ENCODE results near the gene HAPLN1.

The HAPLN1 gene

GRCh38 chr5:83721953-83722901, 1.6 kb upstream of the HAPLN1 start:
- H4K91ac ChIP-seq (ENCODE audit: low read length): peak overlapping the region; percentile 95
- H3K4me3 ChIP-seq (ENCODE audit: insufficient read depth in 1 of 2, low read depth in 1 of 2, low read length in 2 of 2): peak overlapping the region; percentile 66 to 75
- peaks cover 9% of the 10 kb centered on the region for H3K4me1 ChIP-seq (ENCODE audit: control insufficient read depth, insufficient read depth, low read depth, low read length)
- peak overlapping the region; percentile 55 to 74 for H3K4ac ChIP-seq (ENCODE audit: low read depth in 1 of 2, low read length in 2 of 2)
- H2BK5ac ChIP-seq (ENCODE audit: low read depth, low read length, poor library complexity, severe bottlenecking): peak overlapping the region; percentile 92
- H3K4me2 ChIP-seq (ENCODE audit: low read length, poor library complexity, severe bottlenecking): peak overlapping the region; percentile 90
- H2AK5ac ChIP-seq (ENCODE audit: low read length, severe bottlenecking): no peak overlapping the region
- H2AFZ ChIP-seq (ENCODE audit: low read depth, low read length): peak overlapping the region; percentile 100
- no peak overlapping the region for H3K23ac ChIP-seq (ENCODE audit: low read length in 2 of 2)
- peak overlapping the region; percentile 71 to 84 for H3K18ac ChIP-seq (ENCODE audit: low read depth in 1 of 2, low read length in 2 of 2)
- H3K9ac ChIP-seq (ENCODE audit: low read length): peak overlapping the region; percentile 33
- 2% methylated on average over 51 of the region's 72 CpGs for WGBS
- H4K8ac ChIP-seq (ENCODE audit: low read length): peak overlapping the region; percentile 94
- H3K14ac ChIP-seq (ENCODE audit: low read length in 2 of 2): peak overlapping the region in 1 of 2 experiments; percentile 87
- peak overlapping the region; percentile 71 for H3K27ac ChIP-seq (ENCODE audit: low read length, poor library complexity, severe bottlenecking)
- H2BK120ac ChIP-seq (ENCODE audit: low read depth, low read length): peak overlapping the region; percentile 86
- no peaks in the 10 kb centered on the region for H3K9me3 ChIP-seq (ENCODE audit: control insufficient read depth, low read length)
- no peaks in the 10 kb centered on the region for H3K79me1 ChIP-seq (replicated peaks; ENCODE audit: low read length, poor library complexity, severe bottlenecking)
- H2BK15ac ChIP-seq (ENCODE audit: low read depth, poor library complexity, severe bottlenecking): peak overlapping the region; percentile 86
- H3K36me3 ChIP-seq (ENCODE audit: control insufficient read depth in 1 of 2, insufficient read depth in 2 of 2, low read depth in 1 of 2, low read length in 2 of 2): no peaks in the 10 kb centered on the region
- peaks cover 0 to 30% of the 10 kb centered on the region in 2 experiments for H3K27me3 ChIP-seq (ENCODE audit: control insufficient read depth in 1 of 2, insufficient read depth in 1 of 2, low read length in 2 of 2)
- H2BK12ac ChIP-seq (ENCODE audit: low read length in 2 of 2): peak overlapping the region in 1 of 2 experiments; percentile 91
- peak; percentile 76 for DNase-seq

GRCh38 chr5:83718936-83719495, 1.6 kb downstream of the HAPLN1 start:
- no peak overlapping the region for H2BK15ac ChIP-seq (ENCODE audit: low read depth, poor library complexity, severe bottlenecking)
- H4K91ac ChIP-seq (ENCODE audit: low read length): no peak overlapping the region
- H3K4me2 ChIP-seq (ENCODE audit: low read length, poor library complexity, severe bottlenecking): no peak overlapping the region
- peaks cover 1% of the 10 kb centered on the region for H3K79me1 ChIP-seq (replicated peaks; ENCODE audit: low read length, poor library complexity, severe bottlenecking)
- H4K8ac ChIP-seq (ENCODE audit: low read length): no peak overlapping the region
- no peak overlapping the region for H3K23ac ChIP-seq (ENCODE audit: low read length in 2 of 2)
- H3K36me3 ChIP-seq (ENCODE audit: control insufficient read depth in 1 of 2, insufficient read depth in 2 of 2, low read depth in 1 of 2, low read length in 2 of 2): no peaks in the 10 kb centered on the region
- peaks cover 12% of the 10 kb centered on the region for H3K4me1 ChIP-seq (ENCODE audit: control insufficient read depth, insufficient read depth, low read depth, low read length)
- peak overlapping the region; percentile 29 for H3K27ac ChIP-seq (ENCODE audit: low read length, poor library complexity, severe bottlenecking)
- H2AK5ac ChIP-seq (ENCODE audit: low read length, severe bottlenecking): no peak overlapping the region
- H3K9ac ChIP-seq (ENCODE audit: low read length): no peak overlapping the region
- H3K4ac ChIP-seq (ENCODE audit: low read depth in 1 of 2, low read length in 2 of 2): no peak overlapping the region
- H3K27me3 ChIP-seq (ENCODE audit: control insufficient read depth in 1 of 2, insufficient read depth in 1 of 2, low read length in 2 of 2): peaks cover 0 to 38% of the 10 kb centered on the region in 2 experiments
- no peak overlapping the region for H2BK120ac ChIP-seq (ENCODE audit: low read depth, low read length)
- no peak overlapping the region for H3K18ac ChIP-seq (ENCODE audit: low read depth in 1 of 2, low read length in 2 of 2)
- H3K14ac ChIP-seq (ENCODE audit: low read length in 2 of 2): no peak overlapping the region
- H2BK5ac ChIP-seq (ENCODE audit: low read depth, low read length, poor library complexity, severe bottlenecking): no peak overlapping the region
- H3K4me3 ChIP-seq (ENCODE audit: insufficient read depth in 1 of 2, low read depth in 1 of 2, low read length in 2 of 2): no peak overlapping the region
- H3K9me3 ChIP-seq (ENCODE audit: control insufficient read depth, low read length): no peaks in the 10 kb centered on the region
- no CpG with 5 or more reads among the region's 2 CpGs for WGBS
- H2AFZ ChIP-seq (ENCODE audit: low read depth, low read length): no peak overlapping the region
- H2BK12ac ChIP-seq (ENCODE audit: low read length in 2 of 2): no peak overlapping the region
- peak; percentile 34 for DNase-seq

- DNase-seq: peak; percentile 80
- WGBS: 6% methylated on average over 6 of the region's 6 CpGs
- no peak overlapping the region for H2BK12ac ChIP-seq (ENCODE audit: low read length in 2 of 2)
- no peak overlapping the region for H2BK5ac ChIP-seq (ENCODE audit: low read depth, low read length, poor library complexity, severe bottlenecking)
- H3K9me3 ChIP-seq (ENCODE audit: control insufficient read depth, low read length): no peaks in the 10 kb centered on the region
- H4K8ac ChIP-seq (ENCODE audit: low read length): no peak overlapping the region
- no peak overlapping the region for H3K18ac ChIP-seq (ENCODE audit: low read depth in 1 of 2, low read length in 2 of 2)
- no peak overlapping the region for H2AK5ac ChIP-seq (ENCODE audit: low read length, severe bottlenecking)
- no peak overlapping the region for H2AFZ ChIP-seq (ENCODE audit: low read depth, low read length)
- no peak overlapping the region for H3K9ac ChIP-seq (ENCODE audit: low read length)
- peaks cover 0 to 45% of the 10 kb centered on the region in 2 experiments for H3K27me3 ChIP-seq (ENCODE audit: control insufficient read depth in 1 of 2, insufficient read depth in 1 of 2, low read length in 2 of 2)
- H2BK15ac ChIP-seq (ENCODE audit: low read depth, poor library complexity, severe bottlenecking): no peak overlapping the region
- H3K23ac ChIP-seq (ENCODE audit: low read length in 2 of 2): no peak overlapping the region
- no peak overlapping the region for H3K4ac ChIP-seq (ENCODE audit: low read depth in 1 of 2, low read length in 2 of 2)
- H3K4me3 ChIP-seq (ENCODE audit: insufficient read depth in 1 of 2, low read depth in 1 of 2, low read length in 2 of 2): no peak overlapping the region
- no peak overlapping the region for H3K27ac ChIP-seq (ENCODE audit: low read length, poor library complexity, severe bottlenecking)
- H3K4me1 ChIP-seq (ENCODE audit: control insufficient read depth, insufficient read depth, low read depth, low read length): peaks cover 12% of the 10 kb centered on the region
- H3K4me2 ChIP-seq (ENCODE audit: low read length, poor library complexity, severe bottlenecking): no peak overlapping the region
- no peaks in the 10 kb centered on the region for H3K36me3 ChIP-seq (ENCODE audit: control insufficient read depth in 1 of 2, insufficient read depth in 2 of 2, low read depth in 1 of 2, low read length in 2 of 2)
- no peak overlapping the region for H3K14ac ChIP-seq (ENCODE audit: low read length in 2 of 2)
- H3K79me1 ChIP-seq (replicated peaks; ENCODE audit: low read length, poor library complexity, severe bottlenecking): peaks cover 1% of the 10 kb centered on the region
- no peak overlapping the region for H2BK120ac ChIP-seq (ENCODE audit: low read depth, low read length)
- H4K91ac ChIP-seq (ENCODE audit: low read length): no peak overlapping the region
Measured at GRCh38 chr5:83718195-83718825, 2.3 kb downstream of the HAPLN1 start.

Measured in mesenchymal stem cell (in vitro differentiated cells and primary cell).